Left lung (tissue), 10 donors: ENCODE data around the gene P3H3. TPM values are rescaled to one million over a fixed set of nuclear protein-coding genes. Genes with fewer than 3 reads are reported as not detected.

ENCODE experiments used
- ATAC-seq: fragments of 200-7000 bp; cut with Tn5 transposase; one replicate; pipeline ENCODE4 v1.9.1; 2020; ENCODE audit warnings: moderate library complexity
- DNase-seq, 4 donors: peaks; one replicate each; pipeline ENCODE4 v3.0.0-alpha.2; 2013 to 2020
- H3K27ac ChIP-seq, 2 donors: fragments of 200-600 bp; sonication (generic) in 1 of 2; one replicate each; pipeline versions ENCODE4 v1.5.0 to v1.8.0; 2020 to 2021
- H3K27me3 ChIP-seq, 2 donors: fragments of 200-600 bp; sonication (generic) in 1 of 2; one replicate each; pipeline versions ENCODE4 v1.5.0 to v1.8.0; 2020 to 2021
- H3K36me3 ChIP-seq, 2 donors: fragments of 200-600 bp; sonication (generic) in 1 of 2; one replicate each; pipeline versions ENCODE4 v1.5.0 to v1.8.0; 2020 to 2021
- H3K4me1 ChIP-seq, 2 donors: fragments of 200-600 bp; one replicate each; pipeline ENCODE4 v1.8.0; 2021
- H3K4me3 ChIP-seq, 2 donors: fragments of 200-600 bp; sonication (generic) in 1 of 2; one replicate each; pipeline versions ENCODE4 v1.5.0 to v1.8.0; 2020 to 2021; ENCODE audit warnings: mild to moderate bottlenecking in 1 of 2
- H3K9me3 ChIP-seq, 2 donors: fragments of 200-600 bp; sonication (generic) in 1 of 2; one replicate each; pipeline versions ENCODE4 v1.5.0 to v1.8.0; 2020 to 2021
- CTCF ChIP-seq, 2 donors: fragments of 200-600 bp; sonication (generic) in 1 of 2; IDR thresholded peaks; one replicate each; pipeline versions ENCODE4 v1.5.0 to v1.8.0; 2021; ENCODE audit warnings: antibody characterized with exemption in 2 of 2
- intact Hi-C, 2 donors: fragments of 100-400 bp; cut with DNase I; formaldehyde crosslinking; loops; one replicate each; pipeline versions ENCODE4 v1.11.2 to v1.14.2; 2022
- polyA plus RNA-seq, 6 donors: library from polyadenylated mRNA; unstranded; fragments of 120-200 nt; gene quantifications; one replicate each; pipeline ENCODE4 v1.2.1, GENCODE V29; 2013; ENCODE audit not compliant: insufficient read length in 6 of 6
- total RNA-seq, 2 donors: library from RNA; stranded (reverse); fragmentation: NEBNext Ultra II Directional; extraction: Animal tissue kit (Norgen Biotek cat#: 25700); gene quantifications; one replicate each; pipeline ENCODE4 v1.2.1, GENCODE V29; 2021
- donor health status: DM: no; HTN: yes; CAD: no.
- donor health status: DM: no; HTN: no; CAD: no.

P3H3 gene
- total and polyA plus RNA-seq, 8 donors, result 18.0 to 41.7 (median 22.3) TPM

GRCh38 chr12:6819106-6820030 is 8.8 kb upstream of the P3H3 start:
- intact Hi-C loops, result no loop called here
- Histone ChIP-seq H3K9me3 (no peaks in the 10 kb centered on the region), H3K27me3 (peaks cover 0 to 30% of the 10 kb centered on the region in 2 donors), H3K4me1 (peaks cover 0 to 20% of the 10 kb centered on the region in 2 donors), H3K36me3 (peaks cover 0 to 5% of the 10 kb centered on the region in 2 donors), H3K27ac (no peak overlapping the region), H3K4me3 (no peak overlapping the region)
- no peak for TF ChIP-seq CTCF (IDR thresholded peaks at IDR 0.05)
- ATAC-seq, result no peak
- no peak for DNase-seq

- H3K9me3 ChIP-seq, result no peaks in the 10 kb centered on the region
- intact Hi-C loops, result no loop called here
Observed at GRCh38 chr12:6820166-6820565, 8.0 kb upstream of the P3H3 start.

GRCh38 chr12:6821591-6822425 is 6.4 kb upstream of the P3H3 start, which contains the start of gene GPR162:
GPR162 (plus strand) TSS chr12:6821821; CDS start chr12:6823899, 2,078 bp downstream.
- H3K36me3 ChIP-seq, result no peaks in the 10 kb centered on the region
- peaks cover 3 to 25% of the 10 kb centered on the region in 2 donors for H3K4me1 ChIP-seq
- DNase-seq (peak; percentile 48 to 85 (median 72)), ATAC-seq (peak; percentile 60)
- TF ChIP-seq CTCF (IDR thresholded peaks at IDR 0.05), result no peak
- peak within 1 kb of the TSS; percentile 41 for H3K4me3 ChIP-seq
- no peaks in the 10 kb centered on the region for H3K9me3 ChIP-seq
- intact Hi-C loops, result no loop called here
- peaks cover 0 to 54% of the 10 kb centered on the region in 2 donors for H3K27me3 ChIP-seq
- peak within 1 kb of the TSS; percentile 13 to 53 for H3K27ac ChIP-seq

More at GRCh38 chr12:6820166-6820565, 8.0 kb upstream of the P3H3 start:
- Histone ChIP-seq H3K27ac (no peak overlapping the region), H3K4me1 (peaks cover under 1 to 20% of the 10 kb centered on the region in 2 donors), H3K27me3 (peaks cover 0 to 38% of the 10 kb centered on the region in 2 donors), H3K4me3 (no peak overlapping the region), H3K36me3 (peaks cover 0 to 5% of the 10 kb centered on the region in 2 donors)
- DNase-seq (no peak), ATAC-seq (no peak)
- TF ChIP-seq CTCF (IDR thresholded peaks at IDR 0.05), result no peak

- ATAC-seq, result no peak
- Histone ChIP-seq H3K4me3 (peak overlapping the region in 1 of 2 donors; percentile 41), H3K4me1 (peaks cover 9 to 30% of the 10 kb centered on the region in 2 donors), H3K27ac (no peak overlapping the region), H3K9me3 (no peaks in the 10 kb centered on the region), H3K36me3 (no peaks in the 10 kb centered on the region), H3K27me3 (peaks cover 0 to 62% of the 10 kb centered on the region in 2 donors)
- no peak for TF ChIP-seq CTCF (IDR thresholded peaks at IDR 0.05)
- no peak for DNase-seq
- intact Hi-C loops, result no loop called here
Observed at GRCh38 chr12:6822426-6823135, 5.6 kb upstream of the P3H3 start.
